ENCODE results near the gene RFPL4A.

GRCh38 chr19:55802281-55802680 lies 43.4 kb downstream of the RFPL4A start:
- TF ChIP-seq, protein P1, sequence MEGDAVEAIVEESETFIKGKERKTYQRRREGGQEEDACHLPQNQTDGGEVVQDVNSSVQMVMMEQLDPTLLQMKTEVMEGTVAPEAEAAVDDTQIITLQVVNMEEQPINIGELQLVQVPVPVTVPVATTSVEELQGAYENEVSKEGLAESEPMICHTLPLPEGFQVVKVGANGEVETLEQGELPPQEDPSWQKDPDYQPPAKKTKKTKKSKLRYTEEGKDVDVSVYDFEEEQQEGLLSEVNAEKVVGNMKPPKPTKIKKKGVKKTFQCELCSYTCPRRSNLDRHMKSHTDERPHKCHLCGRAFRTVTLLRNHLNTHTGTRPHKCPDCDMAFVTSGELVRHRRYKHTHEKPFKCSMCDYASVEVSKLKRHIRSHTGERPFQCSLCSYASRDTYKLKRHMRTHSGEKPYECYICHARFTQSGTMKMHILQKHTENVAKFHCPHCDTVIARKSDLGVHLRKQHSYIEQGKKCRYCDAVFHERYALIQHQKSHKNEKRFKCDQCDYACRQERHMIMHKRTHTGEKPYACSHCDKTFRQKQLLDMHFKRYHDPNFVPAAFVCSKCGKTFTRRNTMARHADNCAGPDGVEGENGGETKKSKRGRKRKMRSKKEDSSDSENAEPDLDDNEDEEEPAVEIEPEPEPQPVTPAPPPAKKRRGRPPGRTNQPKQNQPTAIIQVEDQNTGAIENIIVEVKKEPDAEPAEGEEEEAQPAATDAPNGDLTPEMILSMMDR (conservative IDR thresholded peaks at IDR 0.05 in 1 of 2, IDR thresholded peaks at IDR 0.05 in 1 of 2; ENCODE audit: extremely low read depth in 1 of 2, insufficient read depth in 1 of 2, low read depth in 1 of 2, low read length in 2 of 2), result no peak
- TF ChIP-seq EZH2 (IDR thresholded peaks at IDR 0.05; ENCODE audit: borderline replicate concordance, low read length), result no peak
